ENCODE results near the gene WDR36.

GRCh38 chr5:111142932-111143331 lies 50.8 kb downstream of the WDR36 start:
- TF ChIP-seq CTCF (IDR thresholded peaks at IDR 0.05) = no peak
- TF ChIP-seq POLR2A (IDR thresholded peaks at IDR 0.05) = no peak
